Measurements from ENCODE around the gene GTF2B.
"Not testable (repeated sequence)": the region's sequence is repeated elsewhere in the genome, so short reads cannot be mapped to it uniquely, and the experiment has no call there.

GTF2B gene

DNA sequence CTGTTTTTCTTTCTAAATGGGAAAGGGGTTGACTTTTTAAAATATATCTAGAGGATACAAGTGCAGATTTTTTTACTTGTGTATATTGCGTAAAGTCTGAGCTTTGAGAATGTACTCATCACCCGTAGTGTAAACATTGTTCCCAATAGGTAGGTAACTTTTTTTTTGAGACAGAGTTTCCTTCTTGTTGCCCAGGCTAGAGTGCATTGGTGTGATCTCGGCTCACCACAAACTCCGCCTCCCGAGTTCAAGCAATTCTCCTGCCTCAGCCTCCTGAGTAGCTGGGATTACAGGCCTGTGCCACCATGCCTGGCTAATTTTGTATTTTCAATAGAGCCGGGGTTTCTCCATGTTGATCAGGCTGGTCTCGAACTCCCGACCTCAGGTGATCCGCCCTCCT, 20.4 kb upstream of the GTF2B start:
- H3K36me3 ChIP-seq (ENCODE audit: control insufficient read depth, insufficient read depth, low read length); H2AK5ac ChIP-seq (ENCODE audit: low read length); H3K56ac ChIP-seq (ENCODE audit: low read length); H4K8ac ChIP-seq (ENCODE audit: low read depth, low read length); H3K23ac ChIP-seq (ENCODE audit: low read length); H4K5ac ChIP-seq (ENCODE audit: low read length); H2BK5ac ChIP-seq (ENCODE audit: low read length); H2BK120ac ChIP-seq (ENCODE audit: low read depth, low read length); H3K9ac ChIP-seq (ENCODE audit: low read length); H3K4me3 ChIP-seq (ENCODE audit: low read length); H3K18ac ChIP-seq (ENCODE audit: low read length); H3K27ac ChIP-seq (ENCODE audit: low read depth, low read length); H2BK15ac ChIP-seq (replicated peaks; ENCODE audit: low read depth); H3K79me1 ChIP-seq (ENCODE audit: low read length); DNase-seq; H3K4ac ChIP-seq (ENCODE audit: low read depth, low read length); H3K79me2 ChIP-seq (ENCODE audit: control insufficient read depth, insufficient read depth, low read length); H3K4me1 ChIP-seq (ENCODE audit: control insufficient read depth, low read depth, low read length); H3K4me2 ChIP-seq (ENCODE audit: low read length); H3K27me3 ChIP-seq (ENCODE audit: insufficient read depth, low read length, poor library complexity): not testable (repeated sequence)
- WGBS (ENCODE audit: extremely low coverage, insufficient coverage, low lambda C conversion rate): no CpG with 5 or more reads among the region's 9 CpGs

DNA sequence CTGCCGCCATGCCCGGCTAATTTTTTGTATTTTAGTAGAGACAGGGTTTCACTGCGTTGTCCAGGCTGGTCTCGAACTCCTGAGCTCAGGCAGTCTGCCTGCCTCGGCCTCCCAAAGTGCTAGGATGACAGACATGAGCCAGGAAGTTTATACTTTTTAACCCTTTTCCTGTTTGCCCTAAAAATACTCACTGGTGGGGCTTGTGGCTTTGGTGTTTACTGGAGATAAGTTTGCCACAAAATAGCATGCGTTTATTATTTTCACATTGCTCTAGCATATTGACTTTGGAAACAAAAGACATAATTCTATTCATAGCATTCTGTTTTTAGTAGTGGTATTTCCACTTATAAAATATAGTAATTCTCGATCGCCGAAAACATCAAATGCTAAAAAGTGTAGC, 19.8 kb upstream of the GTF2B start:
- H2BK120ac ChIP-seq (ENCODE audit: low read depth, low read length): no peak overlapping the region
- no peak overlapping the region for H3K23ac ChIP-seq (ENCODE audit: low read length)
- H2BK5ac ChIP-seq (ENCODE audit: low read length): no peak overlapping the region
- no peaks in the 10 kb centered on the region for H3K27me3 ChIP-seq (ENCODE audit: insufficient read depth, low read length, poor library complexity)
- H2AK5ac ChIP-seq (ENCODE audit: low read length): no peak overlapping the region
- H3K79me2 ChIP-seq (ENCODE audit: control insufficient read depth, insufficient read depth, low read length): no peaks in the 10 kb centered on the region
- no peaks in the 10 kb centered on the region for H3K4me1 ChIP-seq (ENCODE audit: control insufficient read depth, low read depth, low read length)
- H3K9ac ChIP-seq (ENCODE audit: low read length): no peak overlapping the region
- no peak overlapping the region for H2BK15ac ChIP-seq (replicated peaks; ENCODE audit: low read depth)
- no CpG with 5 or more reads among the region's 9 CpGs for WGBS (ENCODE audit: extremely low coverage, insufficient coverage, low lambda C conversion rate)
- H3K79me1 ChIP-seq (ENCODE audit: low read length): no peaks in the 10 kb centered on the region
- H3K18ac ChIP-seq (ENCODE audit: low read length): no peak overlapping the region
- no peak overlapping the region for H3K4me2 ChIP-seq (ENCODE audit: low read length)
- no peak overlapping the region for H3K4ac ChIP-seq (ENCODE audit: low read depth, low read length)
- no peak overlapping the region for H4K8ac ChIP-seq (ENCODE audit: low read depth, low read length)
- no peaks in the 10 kb centered on the region for H3K36me3 ChIP-seq (ENCODE audit: control insufficient read depth, insufficient read depth, low read length)
- H3K4me3 ChIP-seq (ENCODE audit: low read length): no peak overlapping the region
- H3K56ac ChIP-seq (ENCODE audit: low read length): no peak overlapping the region
- H3K27ac ChIP-seq (ENCODE audit: low read depth, low read length): no peak overlapping the region
- DNase-seq: no peak
- H4K5ac ChIP-seq (ENCODE audit: low read length): no peak overlapping the region

- no peak overlapping the region for H3K56ac ChIP-seq (ENCODE audit: low read length)
- no peaks in the 10 kb centered on the region for H3K4me1 ChIP-seq (ENCODE audit: control insufficient read depth, low read depth, low read length)
- no peak overlapping the region for H4K8ac ChIP-seq (ENCODE audit: low read depth, low read length)
- H2BK120ac ChIP-seq (ENCODE audit: low read depth, low read length): no peak overlapping the region
- no peaks in the 10 kb centered on the region for H3K79me2 ChIP-seq (ENCODE audit: control insufficient read depth, insufficient read depth, low read length)
- H3K23ac ChIP-seq (ENCODE audit: low read length): no peak overlapping the region
- H2BK15ac ChIP-seq (replicated peaks; ENCODE audit: low read depth): no peak overlapping the region
- no CpG with 5 or more reads among the region's 1 CpG for WGBS (ENCODE audit: extremely low coverage, insufficient coverage, low lambda C conversion rate)
- H3K9ac ChIP-seq (ENCODE audit: low read length): no peak overlapping the region
- H2BK5ac ChIP-seq (ENCODE audit: low read length): no peak overlapping the region
- no peak overlapping the region for H3K18ac ChIP-seq (ENCODE audit: low read length)
- no peaks in the 10 kb centered on the region for H3K27me3 ChIP-seq (ENCODE audit: insufficient read depth, low read length, poor library complexity)
- no peak overlapping the region for H3K27ac ChIP-seq (ENCODE audit: low read depth, low read length)
- H3K4me2 ChIP-seq (ENCODE audit: low read length): no peak overlapping the region
- no peaks in the 10 kb centered on the region for H3K79me1 ChIP-seq (ENCODE audit: low read length)
- no peak overlapping the region for H3K4me3 ChIP-seq (ENCODE audit: low read length)
- H3K4ac ChIP-seq (ENCODE audit: low read depth, low read length): no peak overlapping the region
- H4K5ac ChIP-seq (ENCODE audit: low read length): no peak overlapping the region
- H2AK5ac ChIP-seq (ENCODE audit: low read length): no peak overlapping the region
- no peaks in the 10 kb centered on the region for H3K36me3 ChIP-seq (ENCODE audit: control insufficient read depth, insufficient read depth, low read length)
- DNase-seq: no peak
These were observed 19.0 kb upstream of the GTF2B start for GRCh38 chr1:88910401-88910800.

DNA sequence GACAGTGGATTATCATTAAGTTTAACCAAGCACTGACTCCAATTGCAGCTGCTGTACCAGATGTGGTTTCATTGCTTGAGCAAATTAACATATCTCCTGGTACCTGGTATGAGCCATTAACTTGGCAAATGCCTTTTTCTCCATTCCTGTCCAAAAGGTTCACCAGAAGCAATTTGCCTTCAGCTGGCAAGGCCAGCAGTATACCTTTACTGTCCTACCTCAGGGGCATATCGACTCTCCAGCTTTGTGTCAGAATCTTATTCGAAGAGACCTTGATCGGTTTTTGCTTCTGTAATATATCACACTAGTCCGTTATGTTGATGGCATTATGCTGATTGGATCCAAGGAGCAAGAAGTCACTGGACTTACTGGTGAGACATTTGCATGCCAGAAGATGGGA, 9.5 kb upstream of the GTF2B start:
- no peak overlapping the region for H3K4ac ChIP-seq (ENCODE audit: low read depth, low read length)
- no peak overlapping the region for H2BK15ac ChIP-seq (replicated peaks; ENCODE audit: low read depth)
- no peaks in the 10 kb centered on the region for H3K4me1 ChIP-seq (ENCODE audit: control insufficient read depth, low read depth, low read length)
- H3K4me2 ChIP-seq (ENCODE audit: low read length): no peak overlapping the region
- no CpG with 5 or more reads among the region's 4 CpGs for WGBS (ENCODE audit: extremely low coverage, insufficient coverage, low lambda C conversion rate)
- no peaks in the 10 kb centered on the region for H3K27me3 ChIP-seq (ENCODE audit: insufficient read depth, low read length, poor library complexity)
- no peaks in the 10 kb centered on the region for H3K79me2 ChIP-seq (ENCODE audit: control insufficient read depth, insufficient read depth, low read length)
- no peak for DNase-seq
- no peak overlapping the region for H4K8ac ChIP-seq (ENCODE audit: low read depth, low read length)
- no peak overlapping the region for H3K27ac ChIP-seq (ENCODE audit: low read depth, low read length)
- H3K9ac ChIP-seq (ENCODE audit: low read length): no peak overlapping the region
- no peak overlapping the region for H2BK120ac ChIP-seq (ENCODE audit: low read depth, low read length)
- H2BK5ac ChIP-seq (ENCODE audit: low read length): no peak overlapping the region
- no peaks in the 10 kb centered on the region for H3K36me3 ChIP-seq (ENCODE audit: control insufficient read depth, insufficient read depth, low read length)
- H3K79me1 ChIP-seq (ENCODE audit: low read length): no peaks in the 10 kb centered on the region
- H2AK5ac ChIP-seq (ENCODE audit: low read length): no peak overlapping the region
- H3K56ac ChIP-seq (ENCODE audit: low read length): no peak overlapping the region
- H3K23ac ChIP-seq (ENCODE audit: low read length): no peak overlapping the region
- H4K5ac ChIP-seq (ENCODE audit: low read length): no peak overlapping the region
- no peak overlapping the region for H3K4me3 ChIP-seq (ENCODE audit: low read length)
- no peak overlapping the region for H3K18ac ChIP-seq (ENCODE audit: low read length)

- Histone ChIP-seq H3K27me3 (ENCODE audit: insufficient read depth, low read length, poor library complexity) (no peaks in the 10 kb centered on the region), H3K4me3 (ENCODE audit: low read length) (no peak overlapping the region), H3K56ac (ENCODE audit: low read length) (no peak overlapping the region), H3K36me3 (ENCODE audit: control insufficient read depth, insufficient read depth, low read length) (no peaks in the 10 kb centered on the region), H2BK5ac (ENCODE audit: low read length) (no peak overlapping the region), H4K8ac (ENCODE audit: low read depth, low read length) (no peak overlapping the region), H3K79me1 (ENCODE audit: low read length) (no peaks in the 10 kb centered on the region), H2BK15ac (replicated peaks; ENCODE audit: low read depth) (no peak overlapping the region), H2BK120ac (ENCODE audit: low read depth, low read length) (no peak overlapping the region), H2AK5ac (ENCODE audit: low read length) (no peak overlapping the region), H3K4me1 (ENCODE audit: control insufficient read depth, low read depth, low read length) (no peaks in the 10 kb centered on the region), H4K5ac (ENCODE audit: low read length) (no peak overlapping the region), H3K9ac (ENCODE audit: low read length) (no peak overlapping the region), H3K4me2 (ENCODE audit: low read length) (no peak overlapping the region), H3K18ac (ENCODE audit: low read length) (no peak overlapping the region), H3K4ac (ENCODE audit: low read depth, low read length) (no peak overlapping the region), H3K27ac (ENCODE audit: low read depth, low read length) (no peak overlapping the region), H3K23ac (ENCODE audit: low read length) (no peak overlapping the region), H3K79me2 (ENCODE audit: control insufficient read depth, insufficient read depth, low read length) (no peaks in the 10 kb centered on the region)
- WGBS (ENCODE audit: extremely low coverage, insufficient coverage, low lambda C conversion rate): 100% methylated on average over 1 of the region's 4 CpGs
- DNase-seq: no peak
These were observed 5.8 kb upstream of the GTF2B start for GRCh38 chr1:88897070-88897730.

DNA sequence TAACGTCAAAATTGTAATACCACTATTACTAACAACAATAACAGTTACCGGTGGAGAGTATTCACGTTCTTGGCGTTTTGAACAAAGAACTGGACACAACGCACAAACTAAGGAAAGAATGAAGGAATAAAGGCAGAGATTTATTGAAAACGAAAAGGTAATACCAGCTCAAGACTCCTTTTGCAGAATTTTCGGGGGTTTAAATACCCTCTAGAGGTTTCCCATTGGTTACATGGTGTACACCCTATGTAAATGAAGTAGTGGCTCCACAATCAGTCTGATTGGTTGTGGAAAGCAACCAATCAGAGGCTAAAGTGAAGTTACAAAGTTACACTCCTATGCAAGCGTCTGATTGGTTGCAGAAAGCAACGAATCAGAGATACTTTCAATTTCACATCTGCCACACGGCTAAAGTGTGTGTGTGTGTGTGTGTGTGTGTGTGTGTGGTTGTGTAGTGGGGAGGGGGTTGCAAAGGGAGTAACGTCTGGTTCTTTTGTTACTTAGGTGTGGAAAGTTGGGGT, 1.1 kb upstream of the GTF2B start:
- Histone ChIP-seq H3K18ac (ENCODE audit: low read length) (no peak overlapping the region), H3K79me1 (ENCODE audit: low read length) (peaks cover 4% of the 10 kb centered on the region), H3K27me3 (ENCODE audit: insufficient read depth, low read length, poor library complexity) (no peaks in the 10 kb centered on the region), H4K8ac (ENCODE audit: low read depth, low read length) (no peak overlapping the region), H3K56ac (ENCODE audit: low read length) (no peak overlapping the region), H4K5ac (ENCODE audit: low read length) (no peak overlapping the region), H3K79me2 (ENCODE audit: control insufficient read depth, insufficient read depth, low read length) (peaks cover 9% of the 10 kb centered on the region), H3K4me2 (ENCODE audit: low read length) (no peak overlapping the region), H2AK5ac (ENCODE audit: low read length) (no peak overlapping the region), H3K4me1 (ENCODE audit: control insufficient read depth, low read depth, low read length) (peaks cover 4% of the 10 kb centered on the region), H2BK15ac (replicated peaks; ENCODE audit: low read depth) (no peak overlapping the region), H3K9ac (ENCODE audit: low read length) (no peak overlapping the region), H3K36me3 (ENCODE audit: control insufficient read depth, insufficient read depth, low read length) (no peaks in the 10 kb centered on the region), H3K27ac (ENCODE audit: low read depth, low read length) (no peak overlapping the region), H3K4me3 (ENCODE audit: low read length) (no peak overlapping the region), H3K4ac (ENCODE audit: low read depth, low read length) (no peak overlapping the region), H3K23ac (ENCODE audit: low read length) (no peak overlapping the region), H2BK120ac (ENCODE audit: low read depth, low read length) (no peak overlapping the region), H2BK5ac (ENCODE audit: low read length) (no peak overlapping the region)
- WGBS (ENCODE audit: extremely low coverage, insufficient coverage, low lambda C conversion rate): no CpG with 5 or more reads among the region's 11 CpGs
- DNase-seq: peak; percentile 67

Measured in mesendoderm (in vitro differentiated cells).